ENCODE measurements around the gene MNX1.

MNX1 gene

GRCh38 chr7:157010588-157011332 is at the start of gene MNX1:
TSS of gene MNX1 (minus strand) at chr7:157010663. CDS start at chr7:157010350, 313 bp downstream.
- peak; percentile 19 for DNase-seq (ENCODE audit: low read depth)

GRCh38 chr7:157059534-157059933 is 49.1 kb upstream of the MNX1 start:
- no peak for DNase-seq (ENCODE audit: low read depth)

- DNase-seq (ENCODE audit: low read depth): no peak
Measured at GRCh38 chr7:157058701-157059100, 48.2 kb upstream of the MNX1 start.

GRCh38 chr7:157058068-157058467 is 47.6 kb upstream of the MNX1 start:
- no peak for DNase-seq (ENCODE audit: low read depth)

GRCh38 chr7:157056957-157057902 is 46.8 kb upstream of the MNX1 start:
- no peak for DNase-seq (ENCODE audit: low read depth)

GRCh38 chr7:157056246-157056645 is 45.8 kb upstream of the MNX1 start:
- DNase-seq (ENCODE audit: low read depth): no peak

GRCh38 chr7:157054927-157055326 is 44.5 kb upstream of the MNX1 start:
- DNase-seq (ENCODE audit: low read depth): no peak

GRCh38 chr7:157053118-157053517 is 42.7 kb upstream of the MNX1 start:
- DNase-seq (ENCODE audit: low read depth): no peak

- no peak for DNase-seq (ENCODE audit: low read depth)
Measured at GRCh38 chr7:157047148-157047547, 36.7 kb upstream of the MNX1 start.

GRCh38 chr7:157046681-157047080 is 36.2 kb upstream of the MNX1 start:
- no peak for DNase-seq (ENCODE audit: low read depth)

- no peak for DNase-seq (ENCODE audit: low read depth)
Measured at GRCh38 chr7:157044943-157045660, 34.6 kb upstream of the MNX1 start.

- no peak for DNase-seq (ENCODE audit: low read depth)
Measured at GRCh38 chr7:157044147-157044687, 33.8 kb upstream of the MNX1 start.

GRCh38 chr7:157043745-157044144 is 33.3 kb upstream of the MNX1 start:
- DNase-seq (ENCODE audit: low read depth): no peak

GRCh38 chr7:157041514-157042277 is 31.2 kb upstream of the MNX1 start:
- DNase-seq (ENCODE audit: low read depth): no peak

- DNase-seq (ENCODE audit: low read depth): no peak
Measured at GRCh38 chr7:157041004-157041403, 30.5 kb upstream of the MNX1 start.

GRCh38 chr7:157037635-157038034 is 27.2 kb upstream of the MNX1 start:
- DNase-seq (ENCODE audit: low read depth): no peak

- no peak for DNase-seq (ENCODE audit: low read depth)
Measured at GRCh38 chr7:157037028-157037427, 26.6 kb upstream of the MNX1 start.

GRCh38 chr7:157035979-157036378 is 25.5 kb upstream of the MNX1 start:
- no peak for DNase-seq (ENCODE audit: low read depth)

GRCh38 chr7:157035302-157035701 is 24.8 kb upstream of the MNX1 start:
- DNase-seq (ENCODE audit: low read depth): no peak

GRCh38 chr7:157033483-157034473 is 23.3 kb upstream of the MNX1 start:
- no peak for DNase-seq (ENCODE audit: low read depth)

Measured in activated T-cell treated with anti-CD3 and anti-CD28 coated beads for 1 hour (primary cell).